Measurements from ENCODE around the gene RHCG.

DNA sequence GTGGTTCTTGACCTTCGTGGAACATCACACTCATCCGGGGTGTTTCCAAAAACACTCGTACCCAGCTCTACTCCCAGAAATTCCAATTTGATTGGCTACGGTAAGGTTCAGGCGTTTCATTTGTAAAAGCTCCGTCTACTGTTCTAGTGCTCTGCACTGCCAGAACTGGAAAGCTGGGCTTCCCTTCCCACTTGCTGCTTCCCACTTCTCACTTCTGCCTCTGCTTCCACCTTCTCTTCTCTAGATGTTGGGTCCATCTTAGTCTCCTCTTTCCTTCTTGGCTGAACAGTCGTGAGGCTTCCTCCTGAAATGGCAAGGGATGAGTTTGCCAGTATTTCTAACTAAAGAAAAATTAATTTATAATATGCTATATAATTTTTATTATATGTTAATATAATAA is 29.8 kb upstream of the RHCG start:
- TF ChIP-seq, protein P1, sequence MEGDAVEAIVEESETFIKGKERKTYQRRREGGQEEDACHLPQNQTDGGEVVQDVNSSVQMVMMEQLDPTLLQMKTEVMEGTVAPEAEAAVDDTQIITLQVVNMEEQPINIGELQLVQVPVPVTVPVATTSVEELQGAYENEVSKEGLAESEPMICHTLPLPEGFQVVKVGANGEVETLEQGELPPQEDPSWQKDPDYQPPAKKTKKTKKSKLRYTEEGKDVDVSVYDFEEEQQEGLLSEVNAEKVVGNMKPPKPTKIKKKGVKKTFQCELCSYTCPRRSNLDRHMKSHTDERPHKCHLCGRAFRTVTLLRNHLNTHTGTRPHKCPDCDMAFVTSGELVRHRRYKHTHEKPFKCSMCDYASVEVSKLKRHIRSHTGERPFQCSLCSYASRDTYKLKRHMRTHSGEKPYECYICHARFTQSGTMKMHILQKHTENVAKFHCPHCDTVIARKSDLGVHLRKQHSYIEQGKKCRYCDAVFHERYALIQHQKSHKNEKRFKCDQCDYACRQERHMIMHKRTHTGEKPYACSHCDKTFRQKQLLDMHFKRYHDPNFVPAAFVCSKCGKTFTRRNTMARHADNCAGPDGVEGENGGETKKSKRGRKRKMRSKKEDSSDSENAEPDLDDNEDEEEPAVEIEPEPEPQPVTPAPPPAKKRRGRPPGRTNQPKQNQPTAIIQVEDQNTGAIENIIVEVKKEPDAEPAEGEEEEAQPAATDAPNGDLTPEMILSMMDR (IDR thresholded peaks at IDR 0.05 in 8 of 11, conservative IDR thresholded peaks at IDR 0.05 in 3 of 11) = no peak
- no peak for TF ChIP-seq POLR2A (IDR thresholded peaks at IDR 0.05)

Measured in spleen (tissue), 7 donors.